Astrocyte (in vitro differentiated cells and primary cell): ENCODE measurements around the gene HOXA1. TPM values are rescaled to one million over a fixed set of nuclear protein-coding genes. Genes with fewer than 3 reads are reported as not detected.

Experiments used
- DNase-seq: peaks from one replicate; pipeline ENCODE4 v3.0.0-alpha.2; 2010; ENCODE audit warnings: low read depth
- FAIRE-seq: peaks from 2 replicates; lab custom pipeline; 2011; peaks lifted over from hg19 to GRCh38; lab: Jason Lieb, UNC
- H2AFZ ChIP-seq: 2 replicates; pipeline ENCODE4 v1.6.0; 2012; ENCODE audit warnings: low read depth, low read length, inconsistent platforms
- H3K27ac ChIP-seq: 2 replicates; pipeline ENCODE4 v1.5.1; 2011; ENCODE audit warnings: low read depth, low read length, inconsistent platforms
- H3K27me3 ChIP-seq: 2 replicates; pipeline ENCODE4 v1.6.0; 2011; ENCODE audit warnings: low read length, inconsistent platforms; ENCODE audit not compliant: insufficient read depth
- H3K36me3 ChIP-seq: 2 replicates; pipeline ENCODE4 v1.5.1; 2011; ENCODE audit warnings: low read length, inconsistent platforms; ENCODE audit not compliant: insufficient read depth
- H3K4me1 ChIP-seq: 2 replicates; pipeline ENCODE4 v1.5.1; 2011; ENCODE audit warnings: low read length, inconsistent platforms; ENCODE audit not compliant: insufficient read depth
- H3K4me2 ChIP-seq: 2 replicates; pipeline ENCODE4 v1.6.0; 2012; ENCODE audit warnings: low read length, inconsistent platforms
- H3K4me3 ChIP-seq: 2 replicates; pipeline ENCODE4 v1.5.1; 2011; ENCODE audit warnings: low read depth, mild to moderate bottlenecking, low read length, inconsistent platforms; ENCODE audit not compliant: insufficient read depth
- H3K79me2 ChIP-seq: 2 replicates; pipeline ENCODE4 v1.6.0; 2012; ENCODE audit warnings: mild to moderate bottlenecking, low read length, inconsistent platforms; ENCODE audit not compliant: insufficient read depth
- H3K9ac ChIP-seq: 2 replicates; pipeline ENCODE4 v1.6.0; 2012; ENCODE audit warnings: mild to moderate bottlenecking, low read length, inconsistent platforms
- H3K9me3 ChIP-seq: 2 replicates; pipeline ENCODE4 v1.5.1; 2012; ENCODE audit warnings: low read depth, mild to moderate bottlenecking, low read length, inconsistent platforms; ENCODE audit not compliant: insufficient read depth
- H4K20me1 ChIP-seq: 2 replicates; pipeline ENCODE4 v1.6.0; 2012; ENCODE audit warnings: low read length, inconsistent platforms; ENCODE audit not compliant: insufficient read depth
- H3K27ac Mint-ChIP-seq: one replicate; pipeline ENCODE4 v1.8.0; 2021; ENCODE audit warnings: mild to moderate bottlenecking, mixed read lengths; ENCODE audit not compliant: unreplicated experiment
- H3K27me3 Mint-ChIP-seq: one replicate; pipeline ENCODE4 v1.8.0; 2021; ENCODE audit warnings: low read depth, mixed read lengths; ENCODE audit not compliant: unreplicated experiment
- H3K36me3 Mint-ChIP-seq: one replicate; pipeline ENCODE4 v1.8.0; 2021; ENCODE audit warnings: low read depth, mixed read lengths; ENCODE audit not compliant: unreplicated experiment
- H3K4me1 Mint-ChIP-seq: one replicate; pipeline ENCODE4 v1.8.0; 2021; ENCODE audit warnings: low read depth, mixed read lengths; ENCODE audit not compliant: unreplicated experiment
- H3K4me3 Mint-ChIP-seq: one replicate; pipeline ENCODE4 v1.8.0; 2021; ENCODE audit warnings: mild to moderate bottlenecking, moderate library complexity, mixed read lengths; ENCODE audit not compliant: unreplicated experiment
- H3K9me3 Mint-ChIP-seq: one replicate; pipeline ENCODE4 v1.8.0; 2021; ENCODE audit warnings: mild to moderate bottlenecking, mixed read lengths; ENCODE audit not compliant: unreplicated experiment
- EZH2 ChIP-seq: IDR thresholded peaks from 2 replicates; pipeline ENCODE4 v1.6.1; 2012; ENCODE audit warnings: mild to moderate bottlenecking, low read length, inconsistent platforms; ENCODE audit not compliant: insufficient read depth
- total RNA-seq: library from RNA; stranded (reverse); gene quantifications from 2 replicates; pipeline ENCODE4 v1.2.1, GENCODE V29; 2021
- TF ChIP-seq, protein P1 (sequence below): IDR thresholded peaks from 2 replicates; pipeline ENCODE4 v1.5.1; 2011; ENCODE audit warnings: low read depth, mild to moderate bottlenecking, inconsistent platforms, low read length, moderate library complexity; ENCODE audit not compliant: insufficient read depth

The HOXA1 gene
- total RNA-seq, 1 donor from 2014 or later, result 0.23 TPM

DNA sequence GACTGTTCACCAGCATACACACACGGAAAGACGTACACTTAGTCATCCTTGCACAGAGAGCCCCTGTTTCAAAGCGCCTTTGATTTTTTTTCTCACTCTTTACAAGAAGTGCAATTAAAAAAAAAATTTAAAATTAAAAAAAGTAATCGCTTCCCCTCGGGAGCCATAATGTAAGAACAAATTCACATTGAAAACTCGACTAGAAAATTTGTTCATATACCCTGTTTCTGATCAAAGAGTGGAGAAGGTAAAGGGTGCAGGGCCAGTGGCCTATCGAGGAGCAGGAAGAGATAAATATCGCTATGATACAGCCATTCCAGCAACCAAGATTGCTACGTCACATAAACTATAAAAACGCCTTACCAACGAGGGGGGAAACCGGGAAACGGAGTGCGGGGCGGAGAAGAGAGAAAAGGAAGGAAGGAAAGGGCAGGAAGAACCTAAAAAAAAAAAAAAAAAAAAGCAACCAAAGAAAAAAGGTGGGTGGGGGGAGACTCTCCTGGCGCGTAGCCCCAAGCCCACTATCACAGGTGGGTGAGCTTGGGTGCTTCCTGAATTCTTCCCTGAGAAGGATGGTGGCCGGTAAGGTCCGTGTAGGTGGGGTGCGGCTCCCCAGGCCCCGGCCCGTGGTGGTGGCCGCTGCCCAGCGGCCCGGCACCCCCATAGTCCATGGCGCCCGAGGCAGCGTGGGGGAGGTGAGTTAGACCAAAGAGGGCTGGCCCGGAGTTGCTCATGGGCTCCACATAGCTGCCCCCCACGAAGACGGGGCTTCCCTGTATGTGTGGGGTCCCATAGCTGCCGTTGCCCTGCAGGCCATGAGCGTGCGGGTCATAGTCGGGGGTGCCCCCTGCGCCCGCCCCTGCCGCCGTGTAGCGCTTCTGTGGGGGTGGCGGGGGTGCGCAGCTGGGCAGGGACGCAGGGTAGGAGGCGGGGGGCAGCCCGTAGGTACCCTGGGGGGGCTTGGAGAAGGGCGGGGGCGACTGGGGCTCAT is 11.9 kb upstream of the HOXA1 start:
- H4K20me1 ChIP-seq, result no peaks in the 10 kb centered on the region
- peaks cover 37% of the 10 kb centered on the region for H3K4me1 ChIP-seq
- H2AFZ ChIP-seq, result no peak overlapping the region
- no peaks in the 10 kb centered on the region for H3K36me3 ChIP-seq
- Mint-ChIP-seq H3K27me3 (peaks cover 90% of the 10 kb centered on the region), H3K36me3 (peaks cover 6% of the 10 kb centered on the region), H3K4me1 (no peaks in the 10 kb centered on the region), H3K9me3 (peaks cover 29% of the 10 kb centered on the region), H3K27ac (peak overlapping the region; percentile 58), H3K4me3 (no peak overlapping the region)
- FAIRE-seq, result no peak
- peak overlapping the region; percentile 91 for H3K4me2 ChIP-seq
- peak; percentile 71 for DNase-seq
- H3K9me3 ChIP-seq, result no peaks in the 10 kb centered on the region
- H3K27ac ChIP-seq, result peak overlapping the region; percentile 70
- peaks cover 57% of the 10 kb centered on the region for H3K27me3 ChIP-seq
- H3K4me3 ChIP-seq, result no peak overlapping the region
- H3K79me2 ChIP-seq, result peaks cover 37% of the 10 kb centered on the region
- TF ChIP-seq EZH2, result no peak
- TF ChIP-seq, protein P1, sequence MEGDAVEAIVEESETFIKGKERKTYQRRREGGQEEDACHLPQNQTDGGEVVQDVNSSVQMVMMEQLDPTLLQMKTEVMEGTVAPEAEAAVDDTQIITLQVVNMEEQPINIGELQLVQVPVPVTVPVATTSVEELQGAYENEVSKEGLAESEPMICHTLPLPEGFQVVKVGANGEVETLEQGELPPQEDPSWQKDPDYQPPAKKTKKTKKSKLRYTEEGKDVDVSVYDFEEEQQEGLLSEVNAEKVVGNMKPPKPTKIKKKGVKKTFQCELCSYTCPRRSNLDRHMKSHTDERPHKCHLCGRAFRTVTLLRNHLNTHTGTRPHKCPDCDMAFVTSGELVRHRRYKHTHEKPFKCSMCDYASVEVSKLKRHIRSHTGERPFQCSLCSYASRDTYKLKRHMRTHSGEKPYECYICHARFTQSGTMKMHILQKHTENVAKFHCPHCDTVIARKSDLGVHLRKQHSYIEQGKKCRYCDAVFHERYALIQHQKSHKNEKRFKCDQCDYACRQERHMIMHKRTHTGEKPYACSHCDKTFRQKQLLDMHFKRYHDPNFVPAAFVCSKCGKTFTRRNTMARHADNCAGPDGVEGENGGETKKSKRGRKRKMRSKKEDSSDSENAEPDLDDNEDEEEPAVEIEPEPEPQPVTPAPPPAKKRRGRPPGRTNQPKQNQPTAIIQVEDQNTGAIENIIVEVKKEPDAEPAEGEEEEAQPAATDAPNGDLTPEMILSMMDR, result no peak
- H3K9ac ChIP-seq, result peak overlapping the region; percentile 68

DNA sequence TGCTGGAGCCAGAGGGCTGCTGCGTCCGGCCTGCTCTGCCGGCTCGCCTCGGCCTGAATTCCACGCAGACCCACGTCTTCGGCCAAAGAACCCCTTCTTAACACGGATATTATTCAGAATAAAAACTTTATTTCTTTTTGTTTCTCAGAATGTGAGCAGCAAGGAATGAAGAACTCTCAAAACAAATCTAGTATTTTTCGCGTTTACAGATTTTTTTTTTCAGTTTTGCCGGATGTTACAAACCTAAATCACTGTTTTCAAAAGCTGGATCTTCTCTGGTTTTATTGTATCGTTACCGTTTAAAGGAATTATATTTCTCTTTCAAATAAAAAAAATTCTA is 11.1 kb upstream of the HOXA1 start:
- Histone ChIP-seq H3K9me3 (no peaks in the 10 kb centered on the region), H4K20me1 (no peaks in the 10 kb centered on the region), H3K4me2 (peak overlapping the region; percentile 91), H3K9ac (peak overlapping the region; percentile 68), H2AFZ (no peak overlapping the region), H3K27ac (peak overlapping the region; percentile 65), H3K27me3 (peaks cover 60% of the 10 kb centered on the region), H3K36me3 (no peaks in the 10 kb centered on the region), H3K4me3 (peak overlapping the region; percentile 41), H3K79me2 (peaks cover 30% of the 10 kb centered on the region), H3K4me1 (peaks cover 42% of the 10 kb centered on the region)
- no peak overlapping the region for H3K27ac Mint-ChIP-seq
- H3K36me3 Mint-ChIP-seq, result peaks cover 6% of the 10 kb centered on the region
- H3K9me3 Mint-ChIP-seq, result peaks cover 34% of the 10 kb centered on the region
- DNase-seq (no peak), FAIRE-seq (no peak)
- peaks cover 88% of the 10 kb centered on the region for H3K27me3 Mint-ChIP-seq
- H3K4me3 Mint-ChIP-seq, result no peak overlapping the region
- TF ChIP-seq, protein P1, result no peak
- TF ChIP-seq EZH2, result no peak
- no peaks in the 10 kb centered on the region for H3K4me1 Mint-ChIP-seq
